Thyroid gland (tissue), 4 donors: ENCODE data around the gene ADAMTS13.

Experiments
- CTCF ChIP-seq, 6 experiments: fragments of 200-600 bp in 3 of 6; fragments of 450-650 bp in 3 of 6; sonication (generic) in 3 of 6; IDR thresholded peaks; one replicate each; pipeline ENCODE4 v1.5.1; 2016 to 2019; ENCODE audit warnings: antibody characterized with exemption in 6 of 6, mild to moderate bottlenecking in 2 of 6, inconsistent platforms in 1 of 6, moderate library complexity in 1 of 6
- POLR2A ChIP-seq, 2 donors: fragments of 450-650 bp; IDR thresholded peaks; one replicate each; pipeline ENCODE4 v1.6.1; 2017; ENCODE audit warnings: antibody characterized with exemption in 2 of 2, mild to moderate bottlenecking in 2 of 2, moderate library complexity in 1 of 2

- TF ChIP-seq POLR2A (IDR thresholded peaks at IDR 0.05) (no peak), CTCF (IDR thresholded peaks at IDR 0.05) (no peak)
Observed at GRCh38 chr9:133394687-133395271, 27.4 kb upstream of the ADAMTS13 start.
